Spleen (tissue), 7 donors: ENCODE data around the gene VAV1.

ENCODE experiments used
- POLR2A ChIP-seq, 3 donors: fragments of 450-650 bp; IDR thresholded peaks; one replicate each; pipeline ENCODE4 v1.5.1; 2017; ENCODE audit warnings: antibody characterized with exemption in 3 of 3, mild to moderate bottlenecking in 1 of 3
- POLR2AphosphoS5 ChIP-seq, 3 donors: sonication (generic); formaldehyde crosslinking; IDR thresholded peaks; one replicate each; pipeline ENCODE4 v1.5.1; 2017; ENCODE audit warnings: antibody characterized with exemption in 3 of 3
- TF ChIP-seq, protein P1 (sequence below), 11 experiments: fragments of 200-600 bp in 7 of 11; fragments of 450-650 bp in 4 of 11; sonication (generic) in 4 of 11; IDR thresholded peaks in 8 of 11; conservative IDR thresholded peaks in 3 of 11; 1 replicate in 7 of 11; 2 replicates in 4 of 11; pipeline versions ENCODE4 v1.4.0 to v1.8.0; 2016 to 2021; ENCODE audit warnings: antibody characterized with exemption in 11 of 11, inconsistent platforms in 4 of 11, mild to moderate bottlenecking in 1 of 11
- donor health status: DM: no; HTN: no; CAD: no; lungs with moderate emphysema.
- donor health status: DM: no; HTN: no; CAD: no.
- donor health status: DM: no; HTN: no; CAD: no.

DNA sequence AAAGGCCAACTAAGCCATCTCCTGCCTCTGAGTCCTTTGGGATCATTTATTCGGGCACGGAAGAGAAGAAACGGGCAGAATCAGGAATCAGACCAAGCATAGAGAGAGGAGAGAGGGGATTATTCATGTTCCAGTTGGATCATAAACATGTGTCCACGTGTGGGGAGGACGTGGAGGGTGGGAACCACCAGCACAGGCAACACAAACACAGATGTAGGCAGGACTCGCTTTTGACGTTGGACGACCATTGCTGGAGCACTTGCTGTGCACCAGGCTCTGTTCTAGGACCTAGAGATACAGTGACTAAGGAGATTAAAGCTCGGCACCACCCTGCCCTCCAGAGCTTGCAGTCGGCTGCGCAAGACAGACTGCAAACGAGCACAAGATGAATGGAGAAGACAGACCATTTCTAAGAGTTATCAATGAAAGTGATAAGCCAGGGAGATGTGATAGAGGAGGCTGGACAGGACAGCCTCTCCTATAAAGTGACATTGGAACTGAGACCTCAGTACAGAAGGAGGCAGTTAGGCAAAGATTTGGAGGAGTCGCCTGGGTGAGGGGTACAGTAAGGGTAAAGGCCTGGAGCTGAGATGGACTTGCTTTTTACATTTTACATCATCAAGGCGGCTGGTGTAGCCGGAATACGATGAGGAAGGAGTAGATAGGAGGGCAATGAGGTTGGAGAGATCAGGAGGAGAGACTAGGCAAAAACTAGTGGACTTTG is 6.0 kb upstream of the VAV1 start:
- TF ChIP-seq, protein P1, sequence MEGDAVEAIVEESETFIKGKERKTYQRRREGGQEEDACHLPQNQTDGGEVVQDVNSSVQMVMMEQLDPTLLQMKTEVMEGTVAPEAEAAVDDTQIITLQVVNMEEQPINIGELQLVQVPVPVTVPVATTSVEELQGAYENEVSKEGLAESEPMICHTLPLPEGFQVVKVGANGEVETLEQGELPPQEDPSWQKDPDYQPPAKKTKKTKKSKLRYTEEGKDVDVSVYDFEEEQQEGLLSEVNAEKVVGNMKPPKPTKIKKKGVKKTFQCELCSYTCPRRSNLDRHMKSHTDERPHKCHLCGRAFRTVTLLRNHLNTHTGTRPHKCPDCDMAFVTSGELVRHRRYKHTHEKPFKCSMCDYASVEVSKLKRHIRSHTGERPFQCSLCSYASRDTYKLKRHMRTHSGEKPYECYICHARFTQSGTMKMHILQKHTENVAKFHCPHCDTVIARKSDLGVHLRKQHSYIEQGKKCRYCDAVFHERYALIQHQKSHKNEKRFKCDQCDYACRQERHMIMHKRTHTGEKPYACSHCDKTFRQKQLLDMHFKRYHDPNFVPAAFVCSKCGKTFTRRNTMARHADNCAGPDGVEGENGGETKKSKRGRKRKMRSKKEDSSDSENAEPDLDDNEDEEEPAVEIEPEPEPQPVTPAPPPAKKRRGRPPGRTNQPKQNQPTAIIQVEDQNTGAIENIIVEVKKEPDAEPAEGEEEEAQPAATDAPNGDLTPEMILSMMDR (IDR thresholded peaks at IDR 0.05 in 8 of 11, conservative IDR thresholded peaks at IDR 0.05 in 3 of 11): no peak
- TF ChIP-seq POLR2A (IDR thresholded peaks at IDR 0.05): no peak
- TF ChIP-seq POLR2AphosphoS5 (IDR thresholded peaks at IDR 0.05): no peak
